GM04504 (cell line): ENCODE measurements around the gene RNF212B.
"Not testable (repeated sequence)": the region's sequence is repeated elsewhere in the genome, so short reads cannot be mapped to it uniquely, and the experiment has no call there.

Experiments used
- DNase-seq: peaks from one replicate; pipeline ENCODE4 v3.0.0-alpha.2; 2012; ENCODE audit warnings: low read depth

The RNF212B gene

DNA sequence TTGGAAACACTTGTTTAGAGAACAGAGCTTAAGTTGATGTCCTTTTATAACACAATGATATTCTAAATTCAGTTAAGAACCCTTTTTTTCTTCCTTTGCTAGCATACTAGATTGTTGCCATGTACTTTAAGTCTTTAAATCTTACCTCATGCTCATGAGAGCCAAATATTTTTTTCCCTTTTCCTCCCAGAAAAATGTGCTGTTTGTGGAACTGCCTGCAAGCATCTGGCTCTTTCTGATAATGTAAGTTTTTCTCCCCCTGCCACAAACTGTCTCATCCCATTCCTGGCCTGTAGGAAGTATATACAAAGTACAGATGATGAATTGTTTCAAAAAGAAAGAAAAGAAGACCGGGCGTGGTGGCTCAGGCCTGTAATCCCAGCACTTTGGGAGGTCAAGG is 5.3 kb downstream of the RNF212B start:
- no peak for DNase-seq

DNA sequence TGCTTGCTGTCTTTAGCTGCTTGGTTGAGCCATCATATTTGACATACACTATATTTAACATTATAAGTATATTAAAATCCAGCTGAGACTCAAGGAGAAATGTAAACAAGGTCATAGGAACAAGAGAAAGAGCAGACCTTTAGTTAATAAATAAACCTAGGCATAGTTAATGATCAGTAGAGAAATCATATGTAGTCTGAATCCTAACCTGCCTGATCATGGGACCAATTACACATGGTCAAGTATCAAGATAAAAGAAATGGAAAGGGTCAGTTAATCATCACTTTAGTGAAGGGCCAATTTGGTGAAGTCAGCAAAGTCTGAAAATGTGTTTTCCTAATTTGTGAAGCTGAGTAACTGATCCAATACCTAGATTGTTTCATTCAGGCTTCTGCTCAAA is 7.5 kb downstream of the RNF212B start:
- DNase-seq = no peak

DNA sequence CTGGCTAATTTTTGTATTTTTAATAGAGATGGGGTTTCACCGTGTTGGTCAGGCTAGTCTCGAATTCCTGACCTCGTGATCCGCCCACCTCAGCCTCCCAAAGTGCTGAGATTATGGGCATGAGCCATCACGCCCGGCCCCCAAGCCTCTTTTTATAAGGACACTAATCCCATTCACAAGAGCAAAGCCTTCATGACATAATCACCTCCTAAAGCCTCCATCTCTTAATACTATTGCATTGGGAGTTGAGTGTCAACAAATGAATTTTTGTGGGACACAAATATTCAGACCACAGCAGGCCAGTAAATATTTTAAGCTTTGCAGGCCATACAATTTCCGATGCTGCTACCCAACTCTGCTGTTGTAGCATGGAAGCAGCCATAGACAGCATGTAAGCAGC is 10.9 kb downstream of the RNF212B start:
- DNase-seq = no peak

DNA sequence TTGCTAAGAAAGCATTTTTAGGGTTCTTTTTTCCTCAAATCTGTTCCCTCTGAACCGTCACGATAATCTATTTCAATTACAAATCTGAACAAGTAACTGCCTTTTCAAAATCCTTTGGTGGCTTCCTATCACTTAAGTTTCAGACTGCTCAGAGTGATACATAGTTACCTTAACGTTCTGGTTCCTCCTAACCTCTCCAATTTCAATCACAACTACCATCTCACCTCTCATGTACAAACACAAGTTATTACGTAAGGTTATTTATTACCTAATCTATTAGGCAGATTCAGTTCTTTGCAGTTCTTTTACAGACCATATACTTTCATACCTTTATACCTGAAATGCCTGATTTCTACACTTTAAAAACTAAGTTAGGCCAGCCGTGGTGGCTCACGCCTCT is 12.1 kb downstream of the RNF212B start:
- DNase-seq = no peak

DNA sequence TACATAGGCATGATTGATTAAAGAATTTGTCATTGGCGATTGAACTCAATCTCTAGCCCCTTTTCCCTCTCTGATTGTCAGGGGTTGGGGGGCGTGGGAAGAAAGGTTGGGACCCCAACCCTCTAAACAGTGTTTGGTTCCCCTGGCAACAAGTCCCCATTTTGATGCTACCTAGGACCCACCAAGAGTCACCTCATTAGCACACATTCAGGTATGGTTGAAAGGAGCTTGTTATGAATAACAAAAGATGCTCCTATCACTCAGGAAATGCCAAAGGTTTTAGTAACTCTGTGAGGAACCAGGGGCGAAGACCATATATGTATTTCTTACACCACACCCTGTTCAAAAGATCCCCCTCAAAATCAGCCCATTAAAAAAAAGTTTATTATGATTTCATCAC is 14.3 kb downstream of the RNF212B start:
- no peak for DNase-seq

DNA sequence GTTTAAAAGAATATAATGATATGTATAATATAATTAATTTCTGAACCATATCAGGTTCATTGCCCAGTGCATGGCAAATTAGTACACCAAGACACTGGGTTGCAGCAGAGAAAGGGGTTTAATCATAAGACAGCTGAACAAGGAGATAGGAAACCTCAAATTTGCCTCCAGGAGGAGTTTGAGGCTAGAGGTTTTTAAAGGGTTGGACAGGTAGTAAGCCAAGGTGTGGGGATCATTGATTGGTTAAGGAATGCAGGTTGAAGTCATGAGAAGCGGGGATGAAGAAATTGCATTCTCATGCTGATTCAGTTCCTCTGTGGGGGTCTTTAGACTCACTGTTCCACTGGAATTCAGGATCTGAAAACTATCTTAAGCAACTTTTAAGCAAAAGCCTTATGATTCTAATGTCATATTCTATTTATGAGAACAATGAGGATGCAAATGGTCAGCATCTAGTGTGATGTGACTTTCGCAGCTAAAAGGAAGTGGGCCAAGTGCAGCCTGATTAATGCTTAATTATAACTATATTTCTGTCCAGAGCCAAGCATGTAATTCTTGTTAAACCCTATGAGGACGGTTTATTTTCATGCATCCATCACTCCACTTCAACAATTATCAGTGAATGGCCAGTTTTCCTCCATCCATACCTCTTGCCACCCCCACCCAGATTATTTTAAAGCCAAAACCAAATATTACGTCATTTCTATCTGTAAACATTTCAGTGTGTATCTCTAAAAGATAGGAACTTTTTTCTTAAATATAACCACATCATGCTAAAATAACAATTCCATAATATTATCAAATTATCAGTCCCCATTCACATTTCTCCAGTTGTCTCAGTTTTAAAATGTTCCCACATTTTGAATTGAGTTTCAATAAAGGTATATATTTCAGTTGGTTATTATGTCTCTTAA is 14.9 kb downstream of the RNF212B start:
- no peak for DNase-seq

DNA sequence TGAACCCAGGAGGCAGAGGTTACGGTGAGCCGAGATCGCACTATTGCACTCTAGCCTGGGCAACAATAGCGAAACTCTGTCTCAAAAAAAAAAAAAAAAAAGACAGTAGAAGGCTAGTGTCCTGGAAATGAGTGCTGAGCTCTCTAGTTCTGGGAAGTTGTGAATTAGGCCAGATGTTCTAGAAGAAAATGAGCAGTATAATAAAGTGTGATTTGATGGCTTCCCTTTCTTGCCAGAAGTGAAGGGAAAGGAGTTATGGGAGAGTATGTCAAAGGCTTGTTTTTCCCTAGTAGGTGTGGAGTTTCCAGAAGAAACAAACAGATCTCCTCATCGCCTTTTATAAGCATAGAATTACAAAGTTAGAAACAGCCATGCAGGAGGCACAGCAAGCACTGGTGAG is 20.5 kb downstream of the RNF212B start:
- no peak for DNase-seq

DNA sequence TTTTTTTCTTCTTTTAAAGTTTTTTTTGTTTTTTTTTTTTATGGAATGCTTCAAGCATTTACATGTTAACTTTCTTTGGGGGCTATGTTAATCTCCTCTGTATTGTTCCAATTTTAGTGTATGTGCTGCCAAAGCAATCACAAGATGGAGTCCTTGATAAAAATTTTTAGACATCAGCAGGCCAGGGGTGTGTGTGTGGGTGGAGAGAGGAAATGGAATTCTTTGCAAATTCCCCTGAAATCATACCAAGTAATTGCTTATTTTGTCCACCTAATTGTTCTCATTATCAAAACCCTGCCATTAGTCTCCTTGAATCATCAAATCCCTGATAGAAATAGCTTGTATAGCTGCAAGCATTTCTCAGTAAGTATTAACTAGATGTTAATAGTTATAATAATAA is 21.7 kb downstream of the RNF212B start:
- no peak for DNase-seq

DNA sequence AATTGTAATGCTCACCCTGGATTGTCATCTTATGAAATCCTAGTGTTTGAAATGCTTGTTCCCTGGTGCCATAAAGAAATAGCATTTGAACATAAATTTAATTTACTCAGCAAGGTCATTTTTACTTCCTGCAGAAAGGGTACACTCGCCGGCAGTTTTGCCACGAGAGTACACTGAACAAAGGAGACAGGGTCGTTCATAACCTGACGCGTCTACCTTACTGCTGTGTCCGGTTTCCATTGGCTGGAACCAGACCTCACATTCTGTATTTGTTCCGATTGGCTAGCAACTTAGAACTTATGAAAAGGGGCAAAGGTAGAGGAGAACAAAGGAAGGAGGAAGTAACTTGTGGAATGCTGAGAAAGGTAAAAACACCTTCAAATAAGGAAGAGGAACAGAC is 23.1 kb downstream of the RNF212B start:
- DNase-seq = not testable (repeated sequence)

DNA sequence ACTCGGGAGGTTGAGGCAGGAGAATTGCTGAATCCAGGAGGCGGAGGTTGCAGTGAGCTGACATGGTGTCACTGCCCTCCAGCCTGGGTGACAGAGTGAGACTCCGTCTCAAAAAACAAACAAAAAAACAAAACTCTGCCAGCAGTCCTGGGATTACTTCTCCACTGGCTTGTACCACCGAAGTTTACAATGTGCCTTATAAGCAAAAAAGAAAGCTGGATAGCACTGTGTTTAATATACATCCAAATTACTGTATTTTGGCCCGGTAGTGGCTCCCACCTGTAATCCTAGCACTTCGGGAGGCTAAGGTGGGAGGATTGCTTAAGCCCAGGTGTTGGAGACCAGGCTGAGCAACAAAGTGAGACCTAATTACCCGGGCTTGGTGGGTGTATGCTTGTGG is 31.5 kb downstream of the RNF212B start:
- DNase-seq = no peak

DNA sequence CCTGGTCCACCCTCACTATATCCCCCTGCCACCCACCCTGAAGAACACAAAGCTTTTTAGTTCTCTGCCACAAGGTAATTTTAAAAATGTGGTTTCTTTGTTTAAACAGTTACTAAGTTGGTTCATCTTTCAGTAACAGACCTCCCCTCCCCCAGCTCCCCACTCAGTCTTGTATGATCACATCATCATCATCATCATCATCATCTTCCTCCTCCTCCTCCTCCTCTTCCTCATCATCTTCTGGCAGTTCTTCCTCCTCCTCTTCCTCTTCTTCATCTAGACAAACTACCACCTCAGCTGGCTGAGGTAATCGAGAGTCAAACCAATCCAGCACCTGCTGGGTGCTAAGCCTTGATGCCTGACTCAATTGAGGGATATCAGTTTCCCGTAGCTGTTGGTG is 37.7 kb downstream of the RNF212B start:
- no peak for DNase-seq

DNA sequence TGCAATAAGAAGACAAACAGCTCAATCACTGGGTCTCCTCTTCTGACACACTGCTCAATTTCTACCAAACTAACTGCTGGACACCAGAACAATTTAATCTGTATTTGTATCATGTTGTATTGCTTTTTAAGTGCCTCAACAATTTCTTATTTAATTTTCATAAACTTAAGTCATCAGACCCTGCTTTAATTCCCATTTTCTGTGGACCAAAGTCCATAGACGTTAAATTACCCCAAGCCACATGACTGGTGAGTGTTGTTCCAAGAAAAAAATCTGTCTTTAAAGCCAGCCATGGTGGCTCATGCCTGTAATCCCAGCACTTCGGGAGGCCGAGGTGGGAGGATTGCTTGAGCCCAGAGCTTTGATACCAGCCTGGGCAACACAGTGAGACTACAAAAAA is 39.5 kb downstream of the RNF212B start:
- no peak for DNase-seq

DNA sequence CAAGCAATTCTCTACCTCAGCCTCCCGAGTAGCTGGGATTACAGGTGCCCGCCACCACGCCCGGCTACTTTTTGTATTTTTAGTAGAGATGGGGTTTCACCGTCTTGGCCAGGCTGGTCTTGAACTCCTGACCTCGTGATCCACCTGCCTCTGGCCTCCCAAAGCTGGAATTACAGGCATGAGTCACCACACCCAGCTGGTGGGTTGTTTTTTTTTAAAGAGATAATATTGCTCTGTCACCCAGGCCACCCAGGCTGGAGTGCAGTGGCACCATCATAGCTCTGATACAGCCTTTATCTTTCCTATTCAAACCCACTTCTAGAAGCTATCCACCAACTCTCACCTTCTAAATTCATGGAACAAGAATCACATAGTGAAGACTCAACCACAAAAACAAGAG is 40.2 kb downstream of the RNF212B start:
- not testable (repeated sequence) for DNase-seq

DNA sequence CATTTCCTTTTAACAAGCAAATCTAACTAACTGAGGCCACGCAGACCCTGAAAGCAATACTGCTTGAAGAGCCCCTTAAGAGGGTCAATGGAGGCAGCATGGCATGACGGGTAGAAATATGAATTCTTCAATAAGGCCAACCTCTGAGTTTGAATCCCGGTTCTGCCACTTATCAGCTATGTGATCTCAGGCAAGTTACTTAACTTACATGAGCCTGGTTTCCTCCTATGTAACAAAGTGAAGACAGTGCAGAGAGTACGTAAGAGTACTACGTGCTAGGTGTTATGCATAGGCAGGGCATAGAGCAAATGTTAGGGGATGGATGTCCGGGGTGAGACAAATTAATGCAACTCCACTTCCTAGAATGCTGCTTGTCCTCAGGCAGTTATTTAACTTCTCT is 43.5 kb downstream of the RNF212B start:
- DNase-seq = no peak

DNA sequence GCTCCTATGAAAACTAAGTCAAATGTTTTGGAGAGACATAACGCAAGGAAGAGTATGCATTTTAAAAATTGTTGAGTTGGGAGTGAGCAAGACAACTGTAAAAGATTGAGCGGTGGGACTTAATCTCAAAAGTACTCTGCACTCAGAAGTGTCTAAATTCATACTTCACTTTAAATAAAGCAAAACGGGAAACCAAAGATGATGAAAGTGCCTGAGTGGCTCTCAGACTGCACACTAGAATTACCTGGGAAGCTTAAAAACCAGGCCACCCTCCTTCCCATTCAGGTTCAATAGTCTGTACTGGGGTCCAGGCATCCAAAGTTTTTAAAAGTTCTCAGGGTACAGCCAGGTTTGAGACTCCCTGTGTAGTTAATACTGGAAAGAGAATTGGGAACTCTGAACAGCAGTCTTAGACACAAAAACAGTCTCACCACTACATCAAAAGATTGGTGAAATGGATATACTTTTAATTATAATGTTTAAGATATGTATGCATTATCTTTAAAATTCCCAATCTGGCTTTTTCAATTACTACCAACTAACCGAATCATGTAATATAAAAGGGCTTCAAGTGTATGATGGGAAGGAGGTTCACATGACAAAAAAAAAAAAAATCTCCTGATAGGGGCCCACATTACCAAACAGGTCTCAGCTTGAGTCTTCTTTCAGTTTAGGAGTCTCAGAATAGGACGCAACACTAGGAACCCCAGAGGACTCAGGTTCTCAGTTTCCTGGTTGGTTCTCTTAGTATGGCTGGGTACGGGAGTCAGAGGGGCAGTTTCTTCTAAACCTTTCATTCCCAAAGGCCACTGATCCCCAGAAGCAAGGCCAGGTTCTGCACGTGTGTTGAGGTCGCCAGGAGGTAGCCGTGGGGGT is 47.2 kb downstream of the RNF212B start:
- no peak for DNase-seq

DNA sequence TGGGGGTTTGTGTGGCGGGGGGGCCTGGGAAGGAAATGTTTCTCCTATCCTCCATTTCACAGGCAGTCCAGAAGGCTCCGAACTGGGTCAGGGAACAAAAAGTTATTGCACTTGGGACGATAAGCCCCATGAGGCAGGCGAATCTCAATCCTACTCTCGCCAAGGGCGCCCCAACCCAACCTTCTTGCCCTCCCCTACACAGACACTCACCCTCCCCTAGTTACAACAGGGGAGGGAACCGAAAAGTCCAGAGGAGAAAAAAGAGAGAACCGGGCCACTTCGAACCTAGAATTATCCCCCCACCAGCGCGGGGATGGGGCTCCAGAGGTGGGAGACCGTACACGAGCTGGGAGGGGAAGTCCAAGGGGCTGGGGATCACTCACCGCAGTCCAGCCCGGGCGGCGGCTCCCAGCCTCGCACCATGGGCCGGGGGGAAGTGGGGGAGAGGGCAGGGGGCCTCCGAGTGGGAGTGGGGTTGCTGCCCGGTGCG is 47.8 kb downstream of the RNF212B start:
- DNase-seq = no peak

DNA sequence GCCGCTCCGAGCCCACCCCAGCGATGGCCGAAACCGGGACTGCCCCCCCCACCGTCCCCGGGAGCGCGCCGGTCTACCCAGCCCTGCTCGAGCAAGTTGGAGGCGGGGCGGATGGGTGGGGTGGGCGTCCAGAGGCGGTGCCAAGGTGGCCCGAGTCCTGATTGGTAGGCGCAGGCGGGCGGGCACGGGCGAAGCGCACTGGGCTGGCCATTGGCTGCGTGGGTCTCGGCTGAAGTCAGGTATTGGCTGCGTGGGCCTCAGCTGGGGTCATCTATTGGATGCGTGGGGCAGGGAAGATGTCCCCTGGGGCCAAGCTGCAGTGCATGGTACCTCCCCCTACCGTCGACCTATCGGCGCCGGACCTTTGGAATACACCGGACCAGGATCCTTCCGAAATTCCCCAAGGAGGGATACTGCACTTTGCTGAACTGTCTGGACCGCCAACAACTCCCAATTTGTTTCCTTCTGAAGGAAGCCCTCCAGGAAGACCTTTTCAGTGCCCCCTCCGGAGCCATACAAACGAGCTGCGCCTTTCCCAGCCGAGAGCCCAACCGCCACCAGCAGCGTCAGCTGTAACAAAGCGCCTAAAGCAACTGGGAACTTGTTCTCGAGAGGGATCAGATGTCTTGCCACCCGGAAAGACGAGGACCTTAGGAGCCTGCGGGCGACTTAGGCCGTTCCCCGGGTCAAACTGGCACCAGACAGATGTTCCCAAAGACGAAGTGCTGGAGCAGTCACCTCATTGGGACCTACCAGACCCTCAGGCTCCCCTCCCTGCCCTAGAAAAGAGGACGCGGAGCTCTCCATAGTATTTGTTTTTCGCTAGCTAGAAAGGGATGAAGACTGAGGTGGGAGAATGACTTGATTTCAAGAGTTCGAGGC is 48.5 kb downstream of the RNF212B start, which contains the start of gene HOMEZ:
Gene HOMEZ, minus strand, starts transcription at position 113 of the 882 bp plus-strand sequence. CDS start 180 bp downstream, outside the sequence.
- DNase-seq = peak; percentile 95

DNA sequence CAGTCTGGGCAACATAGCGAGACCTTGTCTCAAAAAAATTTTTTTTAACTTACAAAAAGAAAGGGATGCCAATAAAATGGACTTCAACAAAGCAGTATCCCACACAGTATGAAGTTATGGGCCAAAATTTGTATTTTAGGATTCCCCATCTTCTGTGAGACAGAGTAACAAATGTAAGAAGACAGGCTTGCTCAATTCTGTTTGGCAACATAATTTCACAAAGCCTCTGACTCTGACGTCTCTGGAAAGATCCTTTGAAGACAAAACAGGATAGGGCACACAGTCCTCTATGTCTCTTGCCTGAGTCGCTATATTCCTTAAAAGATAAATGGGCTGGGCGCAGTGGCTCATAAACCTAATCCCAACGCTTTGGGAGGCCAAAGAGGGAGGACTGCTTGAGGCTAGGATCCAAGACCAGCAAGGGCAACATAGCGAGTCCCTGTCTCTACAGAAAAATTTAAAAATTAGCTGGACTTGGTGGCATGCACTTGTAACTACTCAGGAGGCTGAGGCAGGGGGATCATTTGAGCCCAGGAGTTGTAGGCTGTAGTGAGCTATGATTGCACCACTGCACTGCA is 49.3 kb downstream of the RNF212B start:
- no peak for DNase-seq

DNA sequence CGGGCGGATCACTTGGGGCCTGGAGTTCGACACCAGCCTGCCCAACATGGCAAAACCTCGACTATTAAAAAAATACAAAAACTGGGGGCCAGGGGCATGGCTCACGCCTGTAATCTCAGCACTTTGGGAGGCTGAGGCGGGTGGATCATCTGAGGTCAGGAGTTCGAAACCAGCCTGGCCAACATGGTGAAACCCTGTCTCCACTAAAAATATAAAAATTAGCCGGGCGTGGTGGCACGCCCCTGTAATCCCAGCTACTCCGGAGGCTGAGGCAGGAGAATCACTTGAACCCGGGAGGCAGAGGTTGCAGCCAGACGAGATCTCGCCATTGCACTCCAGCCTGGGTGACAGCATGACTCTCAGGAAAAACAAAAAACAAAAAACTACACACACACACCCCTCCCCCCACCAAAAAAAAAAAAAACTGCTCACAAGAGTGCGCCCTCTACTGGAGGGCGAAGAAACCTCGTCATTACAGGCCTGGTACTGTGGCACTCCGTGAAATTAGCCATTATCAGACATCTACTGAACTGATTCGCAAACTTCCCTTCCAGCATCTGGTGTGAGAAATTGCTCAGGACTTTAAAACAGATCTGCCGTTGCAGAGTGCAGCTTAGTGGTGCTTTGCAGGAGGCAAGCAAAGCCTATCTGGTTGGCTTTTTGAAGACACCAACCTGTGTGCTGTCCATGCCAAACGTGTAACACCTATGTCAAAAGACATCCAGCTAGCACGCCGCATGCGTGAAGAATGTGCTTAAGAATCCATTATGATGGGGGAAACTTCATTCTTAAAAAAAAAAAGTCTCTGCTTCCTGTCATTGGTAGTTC is 57.2 kb downstream of the RNF212B start:
- DNase-seq = no peak

DNA sequence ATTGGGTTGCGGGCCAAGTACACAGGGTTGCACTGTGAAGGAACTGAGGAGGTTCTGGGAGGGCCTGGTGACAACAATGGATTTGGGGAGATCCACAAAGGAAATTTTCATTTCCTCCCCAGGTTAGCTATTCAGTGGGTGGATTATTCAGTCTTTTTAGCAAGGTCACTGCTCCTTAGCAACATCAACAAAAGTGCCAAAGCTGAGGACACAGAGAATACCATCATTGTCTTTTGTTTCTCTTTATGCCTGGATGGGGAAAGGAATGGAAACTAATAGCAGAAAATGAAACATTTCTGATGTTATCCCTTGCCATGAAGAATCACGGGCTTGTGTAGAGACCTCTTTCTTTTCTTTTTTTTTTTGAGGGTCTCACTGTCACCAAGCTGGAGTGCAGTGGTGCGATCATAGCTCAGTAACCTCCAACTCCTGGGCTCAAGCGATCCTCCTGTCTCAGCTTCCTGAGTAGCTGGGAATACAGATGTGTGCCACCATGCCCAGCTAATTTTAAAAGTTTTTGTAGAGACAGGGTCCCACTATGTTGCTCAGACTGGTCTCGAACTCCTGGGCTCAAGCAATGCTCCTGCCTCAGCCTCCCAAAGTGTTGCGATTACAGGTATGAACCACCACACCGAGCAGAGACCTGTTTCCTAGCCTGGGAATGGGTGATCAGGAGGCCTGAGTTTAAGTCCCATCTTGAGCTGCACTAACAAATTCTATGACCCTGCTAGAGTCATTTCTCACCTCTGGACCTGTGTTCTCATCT is 58.5 kb downstream of the RNF212B start:
- DNase-seq = no peak
